SK-N-MC (cell line): ENCODE measurements around the gene KCNJ15.

ENCODE experiments used
- EZH2 ChIP-seq: fragments of 200-600 bp; sonication (generic); IDR thresholded peaks from one replicate; pipeline ENCODE4 v1.6.1; 2017; ENCODE audit warnings: antibody characterized with exemption
- FOXP2 ChIP-seq: optimal IDR thresholded peaks from 2 replicates; pipeline ENCODE3; 2011; ENCODE audit warnings: mild to moderate bottlenecking, moderate library complexity; ENCODE audit not compliant: insufficient read depth; ENCODE audit errors: extremely low read length, control extremely low read depth

GRCh38 chr21:38236232-38236631 lies 20.6 kb upstream of the KCNJ15 start:
- TF ChIP-seq FOXP2 (no peak), EZH2 (no peak)
